ENCODE results near the gene MIGA1. TPM values are rescaled to one million over a fixed set of nuclear protein-coding genes. Genes with fewer than 3 reads are reported as not detected.
"Not testable (repeated sequence)": the region's sequence is repeated elsewhere in the genome, so short reads cannot be mapped to it uniquely, and the experiment has no call there.

MIGA1 gene
- total RNA-seq, 1 experiment from 2014 or later, result 13.2 TPM

- TF ChIP-seq, protein P1, sequence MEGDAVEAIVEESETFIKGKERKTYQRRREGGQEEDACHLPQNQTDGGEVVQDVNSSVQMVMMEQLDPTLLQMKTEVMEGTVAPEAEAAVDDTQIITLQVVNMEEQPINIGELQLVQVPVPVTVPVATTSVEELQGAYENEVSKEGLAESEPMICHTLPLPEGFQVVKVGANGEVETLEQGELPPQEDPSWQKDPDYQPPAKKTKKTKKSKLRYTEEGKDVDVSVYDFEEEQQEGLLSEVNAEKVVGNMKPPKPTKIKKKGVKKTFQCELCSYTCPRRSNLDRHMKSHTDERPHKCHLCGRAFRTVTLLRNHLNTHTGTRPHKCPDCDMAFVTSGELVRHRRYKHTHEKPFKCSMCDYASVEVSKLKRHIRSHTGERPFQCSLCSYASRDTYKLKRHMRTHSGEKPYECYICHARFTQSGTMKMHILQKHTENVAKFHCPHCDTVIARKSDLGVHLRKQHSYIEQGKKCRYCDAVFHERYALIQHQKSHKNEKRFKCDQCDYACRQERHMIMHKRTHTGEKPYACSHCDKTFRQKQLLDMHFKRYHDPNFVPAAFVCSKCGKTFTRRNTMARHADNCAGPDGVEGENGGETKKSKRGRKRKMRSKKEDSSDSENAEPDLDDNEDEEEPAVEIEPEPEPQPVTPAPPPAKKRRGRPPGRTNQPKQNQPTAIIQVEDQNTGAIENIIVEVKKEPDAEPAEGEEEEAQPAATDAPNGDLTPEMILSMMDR (IDR thresholded peaks at IDR 0.05; ENCODE audit: unreplicated experiment), result no peak
- ChIA-PET POLR2A (interaction anchor here (0.9 kb wide), 1 partner anchor 43 kb away, joined by 3 read pairs; no protein-coding TSS in a partner anchor), CTCF (interaction anchor here (0.5 to 0.6 kb wide), 2 partner anchors 154 to 173 kb away, joined by 3 read pairs; no protein-coding TSS in a partner anchor)
- no peak overlapping the region for H3K4me3 Mint-ChIP-seq (ENCODE audit: unreplicated experiment)
- no peak overlapping the region for H3K27ac Mint-ChIP-seq (ENCODE audit: low read depth, unreplicated experiment)
- no peak for DNase-seq (ENCODE audit: unreplicated experiment)
- H3K9me3 Mint-ChIP-seq (ENCODE audit: unreplicated experiment), result no peaks in the 10 kb centered on the region
- intact Hi-C loops (cut with micrococcal nuclease), result loop anchor here (10.0 kb wide), 1 partner anchor 181 kb away; no protein-coding TSS in a partner anchor
- H3K36me3 Mint-ChIP-seq (ENCODE audit: insufficient read depth, unreplicated experiment), result no peaks in the 10 kb centered on the region
- BruUV-seq (replicated peaks), result no TSS peak
- H3K27me3 Mint-ChIP-seq (ENCODE audit: insufficient read depth, unreplicated experiment), result no peaks in the 10 kb centered on the region
- peaks cover 10% of the 10 kb centered on the region for H3K4me1 Mint-ChIP-seq (ENCODE audit: insufficient read depth, unreplicated experiment)
Observed at GRCh38 chr1:77905603-77906002, 126.2 kb downstream of the MIGA1 start.

- no peak for DNase-seq (ENCODE audit: unreplicated experiment)
- Mint-ChIP-seq H3K27me3 (ENCODE audit: insufficient read depth, unreplicated experiment) (no peaks in the 10 kb centered on the region), H3K36me3 (ENCODE audit: insufficient read depth, unreplicated experiment) (no peaks in the 10 kb centered on the region), H3K4me3 (ENCODE audit: unreplicated experiment) (no peak overlapping the region), H3K9me3 (ENCODE audit: unreplicated experiment) (no peaks in the 10 kb centered on the region), H3K4me1 (ENCODE audit: insufficient read depth, unreplicated experiment) (peaks cover 8% of the 10 kb centered on the region), H3K27ac (ENCODE audit: low read depth, unreplicated experiment) (no peak overlapping the region)
- ChIA-PET POLR2A (interaction anchor here (0.9 kb wide), 1 partner anchor 42 kb away, joined by 3 read pairs; no protein-coding TSS in a partner anchor), CTCF (interaction anchor here (0.6 kb wide), 1 partner anchor 174 kb away, joined by 3 read pairs; no protein-coding TSS in a partner anchor)
- BruUV-seq (replicated peaks), result no TSS peak
- TF ChIP-seq, protein P1 (IDR thresholded peaks at IDR 0.05; ENCODE audit: unreplicated experiment), result no peak
- intact Hi-C loops (cut with micrococcal nuclease), result loop anchor here (10.0 kb wide), 1 partner anchor 181 kb away; no protein-coding TSS in a partner anchor
Observed at GRCh38 chr1:77906019-77906545, 126.6 kb downstream of the MIGA1 start.

DNA sequence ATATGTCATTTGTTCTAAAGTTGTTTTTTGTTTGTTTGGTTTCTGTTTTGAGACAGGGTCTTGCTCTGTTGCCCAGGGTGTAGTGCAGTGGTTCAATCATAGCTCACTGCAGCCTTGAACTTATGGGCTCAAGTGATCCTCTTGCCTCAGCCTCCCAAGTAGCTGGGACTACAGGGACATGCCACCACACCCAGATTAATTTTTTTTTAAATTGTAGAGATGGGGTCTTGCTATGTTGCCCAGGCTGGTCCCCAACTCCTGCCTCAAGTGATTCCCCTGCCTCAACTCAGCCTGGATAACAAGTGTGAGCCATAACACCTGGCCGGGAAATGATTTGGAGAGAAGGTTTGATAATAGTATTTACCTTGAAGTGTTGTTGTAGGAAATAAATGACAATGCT, 127.2 kb downstream of the MIGA1 start:
- CTCF ChIA-PET, result no interaction called here
- BruUV-seq (replicated peaks), result no TSS peak

GRCh38 chr1:77910116-77910515, 130.7 kb downstream of the MIGA1 start:
- Mint-ChIP-seq H3K9me3 (ENCODE audit: unreplicated experiment) (no peaks in the 10 kb centered on the region), H3K4me1 (ENCODE audit: insufficient read depth, unreplicated experiment) (peaks cover 8% of the 10 kb centered on the region), H3K27ac (ENCODE audit: low read depth, unreplicated experiment) (no peak overlapping the region), H3K27me3 (ENCODE audit: insufficient read depth, unreplicated experiment) (no peaks in the 10 kb centered on the region), H3K4me3 (ENCODE audit: unreplicated experiment) (no peak overlapping the region), H3K36me3 (ENCODE audit: insufficient read depth, unreplicated experiment) (no peaks in the 10 kb centered on the region)
- no TSS peak for BruUV-seq (replicated peaks)
- TF ChIP-seq, protein P1 (IDR thresholded peaks at IDR 0.05; ENCODE audit: unreplicated experiment), result no peak
- DNase-seq (ENCODE audit: unreplicated experiment), result no peak
- intact Hi-C loops (cut with micrococcal nuclease), result no loop called here
- POLR2A ChIA-PET, result interaction anchor here (0.6 kb wide), 1 partner anchor 751 kb away, joined by 3 read pairs; no protein-coding TSS in a partner anchor
- CTCF ChIA-PET, result interaction anchor here (0.6 to 0.7 kb wide), 2 partner anchors 85 to 1754 kb away, joined by 3 to 4 read pairs; no protein-coding TSS in a partner anchor

More for the DNA sequence above, 127.2 kb downstream of the MIGA1 start:
- intact Hi-C loops (cut with micrococcal nuclease), result loop anchor here (10.0 kb wide), 1 partner anchor 182 kb away; no protein-coding TSS in a partner anchor
- no peaks in the 10 kb centered on the region for H3K9me3 Mint-ChIP-seq (ENCODE audit: unreplicated experiment)
- peaks cover 8% of the 10 kb centered on the region for H3K4me1 Mint-ChIP-seq (ENCODE audit: insufficient read depth, unreplicated experiment)
- TF ChIP-seq, protein P1 (IDR thresholded peaks at IDR 0.05; ENCODE audit: unreplicated experiment), result no peak
- no peak overlapping the region for H3K4me3 Mint-ChIP-seq (ENCODE audit: unreplicated experiment)
- POLR2A ChIA-PET, result no interaction called here
- no peaks in the 10 kb centered on the region for H3K27me3 Mint-ChIP-seq (ENCODE audit: insufficient read depth, unreplicated experiment)
- no peaks in the 10 kb centered on the region for H3K36me3 Mint-ChIP-seq (ENCODE audit: insufficient read depth, unreplicated experiment)
- H3K27ac Mint-ChIP-seq (ENCODE audit: low read depth, unreplicated experiment), result no peak overlapping the region
- no peak for DNase-seq (ENCODE audit: unreplicated experiment)

DNA sequence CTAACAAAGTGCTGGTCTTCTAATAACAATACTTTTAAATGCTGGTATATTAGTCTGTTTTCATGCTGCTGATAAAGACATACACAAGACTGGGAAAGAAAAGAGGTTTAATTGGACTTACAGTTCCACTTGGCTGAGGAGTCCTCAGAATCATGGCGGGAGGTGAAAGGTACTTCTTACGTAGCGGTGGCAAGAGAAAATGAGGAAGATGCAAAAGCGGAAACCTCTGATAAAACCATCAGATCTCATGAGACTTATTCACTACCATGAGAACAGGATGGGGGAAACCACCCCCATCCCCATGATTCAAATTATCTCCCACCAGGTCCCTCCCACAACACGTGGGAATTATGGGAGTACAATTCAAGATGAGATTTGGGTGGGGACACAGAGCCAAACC, 139.5 kb downstream of the MIGA1 start:
- H3K9me3 Mint-ChIP-seq (ENCODE audit: unreplicated experiment); H3K27ac Mint-ChIP-seq (ENCODE audit: low read depth, unreplicated experiment); H3K27me3 Mint-ChIP-seq (ENCODE audit: insufficient read depth, unreplicated experiment); H3K4me3 Mint-ChIP-seq (ENCODE audit: unreplicated experiment); POLR2A ChIA-PET; intact Hi-C loops (cut with micrococcal nuclease); BruUV-seq (replicated peaks); H3K4me1 Mint-ChIP-seq (ENCODE audit: insufficient read depth, unreplicated experiment); DNase-seq (ENCODE audit: unreplicated experiment); H3K36me3 Mint-ChIP-seq (ENCODE audit: insufficient read depth, unreplicated experiment): not testable (repeated sequence)
- CTCF ChIA-PET, result interaction anchor here (0.8 kb wide), 1 partner anchor 196 kb away, joined by 3 read pairs; no protein-coding TSS in a partner anchor

All from MCF 10A (cell line).